SK-N-SH (cell line): ENCODE measurements around the gene CPNE4. TPM values are rescaled to one million over a fixed set of nuclear protein-coding genes. Genes with fewer than 3 reads are reported as not detected.

Experiments used
- CTCF ChIA-PET: fragments of 300-600, 350-600 bp; formaldehyde crosslinking; extraction: SDS; loops from one replicate; lab custom pipeline; 2021; lab: Yijun Ruan, JAX
- POLR2A ChIA-PET: fragments of 350-600 bp; sonication (Branson Sonifier 250); formaldehyde crosslinking; extraction: SDS; loops from one replicate; lab custom pipeline; 2020; ENCODE audit warnings: antibody characterized with exemption, inconsistent platforms; lab: Yijun Ruan, JAX
- DNase-seq: peaks from one replicate; pipeline ENCODE4 v3.0.0; 2012
- H2AFZ ChIP-seq: fragments of 200-600 bp; sonication (generic); 2 replicates; pipeline ENCODE4 v1.8.1; 2016; ENCODE audit warnings: antibody characterized with exemption, mild to moderate bottlenecking, low read depth
- H3F3A ChIP-seq: fragments of 200-600 bp; sonication (generic); replicated peaks from 2 replicates; pipeline ENCODE3; 2016; ENCODE audit warnings: antibody characterized with exemption, mild to moderate bottlenecking; ENCODE audit not compliant: insufficient read depth
- H3K27ac ChIP-seq, 2 experiments: fragments of 200-500 bp in 1 of 2; fragments of 200-600 bp in 1 of 2; sonication (Bioruptor generic) in 1 of 2; sonication (generic), shearing (Covaris generic) in 1 of 2; 2 replicates each; pipeline versions ENCODE4 v1.5.1 to v1.6.1; 2014 to 2016; ENCODE audit warnings: low read depth in 2 of 2, inconsistent platforms in 1 of 2, low read length in 1 of 2, mild to moderate bottlenecking in 1 of 2, mixed read lengths in 1 of 2
- H3K27me3 ChIP-seq: fragments of 200-600 bp; sonication (generic), shearing (Covaris generic); 2 replicates; pipeline ENCODE4 v1.6.1; 2016; ENCODE audit warnings: mixed run types; ENCODE audit not compliant: insufficient read depth
- H3K36me3 ChIP-seq, 2 experiments: fragments of 200-500 bp in 1 of 2; fragments of 200-600 bp in 1 of 2; sonication (Bioruptor generic) in 1 of 2; sonication (generic) in 1 of 2; replicated peaks in 1 of 2; 2 replicates each; pipeline versions ENCODE3 to v1.5.1; 2014 to 2016; ENCODE audit warnings: low read length in 1 of 2, mild to moderate bottlenecking in 1 of 2; ENCODE audit not compliant: insufficient read depth in 2 of 2, control insufficient read depth in 1 of 2
- H3K4me1 ChIP-seq, 2 experiments: fragments of 200-500 bp in 1 of 2; fragments of 200-600 bp in 1 of 2; sonication (Bioruptor generic) in 1 of 2; sonication (generic), shearing (Covaris generic) in 1 of 2; 2 replicates each; pipeline versions ENCODE4 v1.5.1 to v1.6.1; 2014 to 2016; ENCODE audit warnings: low read depth in 1 of 2, low read length in 1 of 2, mixed run types in 1 of 2; ENCODE audit not compliant: insufficient read depth in 2 of 2, control insufficient read depth in 1 of 2
- H3K4me2 ChIP-seq: fragments of 200-600 bp; sonication (generic), shearing (Covaris generic); 2 replicates; pipeline ENCODE4 v1.6.1; 2017; ENCODE audit warnings: mixed run types
- H3K4me3 ChIP-seq, 2 experiments: fragments of 200-500 bp in 1 of 2; fragments of 200-600 bp in 1 of 2; sonication (Bioruptor generic) in 1 of 2; sonication (generic), shearing (Covaris generic) in 1 of 2; 2 replicates each; pipeline versions ENCODE4 v1.5.1 to v1.8.1; 2014 to 2016; ENCODE audit warnings: low read depth in 2 of 2, inconsistent platforms in 1 of 2, low read length in 1 of 2, mild to moderate bottlenecking in 1 of 2, mixed read lengths in 1 of 2, moderate library complexity in 1 of 2
- H3K79me2 ChIP-seq: fragments of 200-600 bp; sonication (generic); 2 replicates; pipeline ENCODE4 v1.8.1; 2017; ENCODE audit warnings: mild to moderate bottlenecking; ENCODE audit not compliant: insufficient read depth
- H3K9ac ChIP-seq: fragments of 200-600 bp; sonication (generic); 2 replicates; pipeline ENCODE4 v1.6.1; 2017; ENCODE audit warnings: mixed run types
- H3K9me2 ChIP-seq: fragments of 200-600 bp; sonication (generic); 2 replicates; pipeline ENCODE4 v1.6.1; 2017; ENCODE audit warnings: mixed run types
- H3K9me3 ChIP-seq: fragments of 200-600 bp; sonication (generic); 2 replicates; pipeline ENCODE4 v1.6.1; 2017; ENCODE audit warnings: mixed run types, mild to moderate bottlenecking, moderate library complexity
- H4K20me1 ChIP-seq: fragments of 200-600 bp; sonication (generic); 2 replicates; pipeline ENCODE4 v1.6.1; 2017; ENCODE audit warnings: mild to moderate bottlenecking, mixed run types; ENCODE audit not compliant: insufficient read depth
- CHD2 ChIP-seq: fragments of 150-350 bp; IDR thresholded peaks from 2 replicates; pipeline ENCODE4 v1.6.1; 2018; ENCODE audit warnings: low read length; ENCODE audit not compliant: partially characterized antibody
- ELF1 ChIP-seq: IDR thresholded peaks from 2 replicates; pipeline ENCODE4 v1.4.0; 2012
- FOXJ3 ChIP-seq: sonication (generic); formaldehyde crosslinking; IDR thresholded peaks from 2 replicates; pipeline ENCODE4 v1.5.1; 2020; ENCODE audit warnings: mild to moderate bottlenecking, missing genetic modification reagents
- FOXM1 ChIP-seq: IDR thresholded peaks from 2 replicates; pipeline ENCODE4 v1.4.0; 2012; ENCODE audit warnings: low read depth, mild to moderate bottlenecking
- GATA2 ChIP-seq: sonication (generic); formaldehyde crosslinking; IDR thresholded peaks from 2 replicates; pipeline ENCODE4 v1.5.0; 2020; ENCODE audit warnings: mild to moderate bottlenecking, missing genetic modification reagents
- JUND ChIP-seq: IDR thresholded peaks from 2 replicates; pipeline ENCODE4 v1.4.0; 2012
- MEF2A ChIP-seq: IDR thresholded peaks from 2 replicates; pipeline ENCODE4 v1.4.0; 2012; ENCODE audit warnings: low read depth, borderline replicate concordance
- MXI1 ChIP-seq: IDR thresholded peaks from 2 replicates; pipeline ENCODE4 v1.6.1; 2012; ENCODE audit warnings: mild to moderate bottlenecking, low read depth, low read length, improper control_type of control experiment
- NFIC ChIP-seq: IDR thresholded peaks from 2 replicates; pipeline ENCODE4 v1.4.0; 2012; ENCODE audit warnings: borderline replicate concordance
- REST ChIP-seq: IDR thresholded peaks from 2 replicates; pipeline ENCODE4 v1.6.1; 2012; ENCODE audit warnings: mild to moderate bottlenecking, low read depth, low read length, moderate library complexity
- RXRA ChIP-seq: IDR thresholded peaks from 2 replicates; pipeline ENCODE4 v1.4.0; 2012; ENCODE audit warnings: low read depth, mild to moderate bottlenecking, borderline replicate concordance
- TAF1 ChIP-seq: IDR thresholded peaks from 2 replicates; pipeline ENCODE4 v1.6.1; 2012; ENCODE audit warnings: low read depth, mild to moderate bottlenecking, low read length, moderate library complexity, borderline replicate concordance
- USF1 ChIP-seq: IDR thresholded peaks from 2 replicates; pipeline ENCODE4 v1.4.0; 2012; ENCODE audit warnings: low read depth, borderline replicate concordance
- USF2 ChIP-seq: fragments of 150-350 bp; IDR thresholded peaks from 2 replicates; pipeline ENCODE4 v1.6.1; 2017; ENCODE audit warnings: antibody characterized with exemption, low read length, low read depth, borderline replicate concordance
- YY1 ChIP-seq: IDR thresholded peaks from 2 replicates; pipeline ENCODE4 v1.4.0; 2012; ENCODE audit warnings: low read depth, mild to moderate bottlenecking
- WGBS: methylation state at CpG from one replicate; pipeline ENCODE4 v1.1.6; 2017; ENCODE audit warnings: low lambda C conversion rate; 5-methylcytosine and 5-hydroxymethylcytosine counted together
- polyA plus RNA-seq, 3 experiments: library from polyadenylated mRNA; depleted of rRNA; stranded (reverse); fragments of >200 nt; gene quantifications; 2 replicates each; pipeline ENCODE4 v1.2.3, GENCODE V29; 2012

Gene CPNE4
- polyA plus RNA-seq, 1 of the 3 experiments (the other 2 are of a cell fraction) = not detected

GRCh38 chr3:132037581-132037980, 2.8 kb upstream of the CPNE4 start:
- WGBS = 50% methylated on average over 3 of the region's 3 CpGs
- H3K36me3 ChIP-seq = no peaks in the 10 kb centered on the region
- TF ChIP-seq CHD2 = no peak
- TF ChIP-seq RXRA = no peak
- H3K27ac ChIP-seq = no peak overlapping the region
- no peak overlapping the region for H3K4me2 ChIP-seq
- H3K4me3 ChIP-seq = no peak overlapping the region
- DNase-seq = no peak
- no peaks in the 10 kb centered on the region for H3K79me2 ChIP-seq
- no peak overlapping the region for H2AFZ ChIP-seq
- POLR2A ChIA-PET = interaction anchor here (0.9 kb wide), 1 partner anchor 173 kb away, joined by 3 read pairs; no protein-coding TSS in a partner anchor
- no peaks in the 10 kb centered on the region; the same call in 1 of the 2 replicates for H3K27me3 ChIP-seq
- peaks cover 0 to 8% of the 10 kb centered on the region in 2 experiments; a peak in 1 of 4 replicates for H3K4me1 ChIP-seq
- H3K9ac ChIP-seq = no peak overlapping the region
- no peaks in the 10 kb centered on the region for H4K20me1 ChIP-seq
- no peaks in the 10 kb centered on the region for H3F3A ChIP-seq
- CTCF ChIA-PET = interaction anchor here (0.6 to 4.5 kb wide), 47 partner anchors 8 to 1004 kb away, joined by 3 to 102 read pairs (median 5); no protein-coding TSS in a partner anchor
- H3K9me3 ChIP-seq = no peaks in the 10 kb centered on the region
- H3K9me2 ChIP-seq = no peaks in the 10 kb centered on the region

GRCh38 chr3:132037056-132037455, 2.2 kb upstream of the CPNE4 start:
- no peaks in the 10 kb centered on the region for H3F3A ChIP-seq
- H3K27me3 ChIP-seq = no peaks in the 10 kb centered on the region; the same call in 1 of the 2 replicates
- H3K9ac ChIP-seq = no peak overlapping the region
- no peak for TF ChIP-seq YY1
- TF ChIP-seq NFIC = no peak
- no peak for TF ChIP-seq MEF2A
- TF ChIP-seq FOXM1 = no peak
- TF ChIP-seq JUND = no peak
- TF ChIP-seq TAF1 = no peak
- TF ChIP-seq GATA2 (CRISPR knock-in tag) = no peak
- TF ChIP-seq USF1 = no peak
- no peak for TF ChIP-seq ELF1
- no peak for TF ChIP-seq CHD2
- no peak for TF ChIP-seq MXI1
- TF ChIP-seq USF2 = no peak
- TF ChIP-seq FOXJ3 (CRISPR knock-in tag) = no peak
- no peak for TF ChIP-seq REST
- H3K9me2 ChIP-seq = no peaks in the 10 kb centered on the region
- no peaks in the 10 kb centered on the region for H3K36me3 ChIP-seq
- ChIA-PET CTCF (interaction anchor here (1.0 to 4.5 kb wide), 18 partner anchors 22 to 1004 kb away, joined by 3 to 102 read pairs (median 7); no protein-coding TSS in a partner anchor), POLR2A (no interaction called here)
- no peak overlapping the region for H3K27ac ChIP-seq
- H3K9me3 ChIP-seq = no peaks in the 10 kb centered on the region
- DNase-seq = no peak
- H4K20me1 ChIP-seq = no peaks in the 10 kb centered on the region
- no peak overlapping the region for H3K4me3 ChIP-seq
- WGBS = 35% methylated on average over 3 of the region's 3 CpGs
- no peaks in the 10 kb centered on the region for H3K79me2 ChIP-seq
- H3K4me2 ChIP-seq = no peak overlapping the region
- H2AFZ ChIP-seq = no peak overlapping the region
- H3K4me1 ChIP-seq = peaks cover 0 to 8% of the 10 kb centered on the region in 2 experiments; a peak in 1 of 4 replicates
